B cell (primary cell): ENCODE results near the gene SLC7A6. TPM values are rescaled to one million over a fixed set of nuclear protein-coding genes. Genes with fewer than 3 reads are reported as not detected.

Experiments
- ATAC-seq: fragments of 200-7000 bp; cut with Tn5 transposase; one replicate; pipeline ENCODE4 v1.10.0; 2021; ENCODE audit warnings: low read depth, mild to moderate bottlenecking, moderate number of reproducible peaks, moderate library complexity
- CTCF ChIA-PET: fragments of 350-600 bp; sonication (Branson Sonifier 250); formaldehyde crosslinking; loops from one replicate; lab custom pipeline; 2021; ENCODE audit warnings: antibody characterized with exemption, inconsistent platforms; lab: Charles Lee
- POLR2A ChIA-PET: fragments of 350-600 bp; sonication (Branson Sonifier 250); formaldehyde crosslinking; loops from one replicate; lab custom pipeline; 2021; ENCODE audit warnings: antibody characterized with exemption; lab: Charles Lee
- DNase-seq: peaks from one replicate; pipeline ENCODE4 v3.0.0; 2013
- H2AFZ ChIP-seq: 2 replicates; pipeline ENCODE4 v1.6.1; 2012; ENCODE audit warnings: mild to moderate bottlenecking, low read depth, low read length; ENCODE audit not compliant: insufficient read depth, poor library complexity, severe bottlenecking
- H3K27ac ChIP-seq, 2 donors: 1 replicate in 1 of 2; 2 replicates in 1 of 2; pipeline ENCODE4 v1.5.1; 2012 to 2013; ENCODE audit warnings: low read length in 2 of 2, mild to moderate bottlenecking in 2 of 2, moderate library complexity in 1 of 2
- H3K27me3 ChIP-seq, 4 experiments: fragments of 200-600 bp in 1 of 4; sonication (generic) in 1 of 4; replicated peaks in 1 of 4; 1 replicate in 2 of 4; 2 replicates in 2 of 4; pipeline versions ENCODE4 v1.6.1 to v1.7.0; 2013 to 2016; ENCODE audit warnings: low read length in 3 of 4, mild to moderate bottlenecking in 2 of 4, mixed read lengths in 1 of 4, moderate library complexity in 1 of 4; ENCODE audit not compliant: insufficient read depth in 4 of 4, control insufficient read depth in 3 of 4; ENCODE audit errors: control extremely low read depth in 1 of 4
- H3K36me3 ChIP-seq, 2 experiments: replicated peaks in 1 of 2; 1 replicate in 1 of 2; 2 replicates in 1 of 2; pipeline versions ENCODE4 v1.6.1 to v1.7.1; 2013; ENCODE audit warnings: low read length in 1 of 2; ENCODE audit not compliant: insufficient read depth in 2 of 2, control insufficient read depth in 1 of 2; ENCODE audit errors: control extremely low read depth in 1 of 2, extremely low read depth in 1 of 2
- H3K4me1 ChIP-seq, 2 donors: fragments of 200-600 bp in 1 of 2; sonication (generic) in 1 of 2; 1 replicate in 1 of 2; 2 replicates in 1 of 2; pipeline versions ENCODE4 v1.5.1 to v1.6.1; 2013 to 2017; ENCODE audit warnings: low read length in 2 of 2; ENCODE audit not compliant: control insufficient read depth in 2 of 2, insufficient read depth in 2 of 2
- H3K4me2 ChIP-seq: replicated peaks from 2 replicates; pipeline ENCODE3; 2012; ENCODE audit warnings: mild to moderate bottlenecking, low read depth, low read length; ENCODE audit not compliant: poor library complexity, severe bottlenecking
- H3K4me3 ChIP-seq, 5 experiments: fragments of 200-600 bp in 1 of 5; sonication (generic) in 1 of 5; 1 replicate in 3 of 5; 2 replicates in 2 of 5; pipeline versions ENCODE4 v1.5.1 to v1.7.0; 2011 to 2016; ENCODE audit warnings: low read length in 4 of 5, mild to moderate bottlenecking in 4 of 5, low read depth in 2 of 5, control low read depth in 1 of 5, moderate library complexity in 1 of 5; ENCODE audit not compliant: insufficient read depth in 1 of 5; ENCODE audit errors: control extremely low read depth in 1 of 5, extremely low read depth in 1 of 5
- H3K79me2 ChIP-seq: fragments of 200-600 bp; sonication (generic); one replicate; pipeline ENCODE4 v1.6.0; 2016; ENCODE audit warnings: low read length; ENCODE audit not compliant: control insufficient read depth, insufficient read depth
- H3K9ac ChIP-seq: fragments of 200-600 bp; sonication (generic); 2 replicates; pipeline ENCODE4 v1.6.1; 2017; ENCODE audit warnings: mild to moderate bottlenecking, low read length, moderate library complexity
- H3K9me3 ChIP-seq, 3 donors: one replicate each; pipeline versions ENCODE4 v1.6.1 to v1.7.1; 2013; ENCODE audit warnings: low read length in 2 of 3; ENCODE audit not compliant: control insufficient read depth in 2 of 3, insufficient read depth in 1 of 3; ENCODE audit errors: control extremely low read depth in 1 of 3
- H4K20me1 ChIP-seq: 2 replicates; pipeline ENCODE4 v1.6.0; 2012; ENCODE audit warnings: mild to moderate bottlenecking, low read length; ENCODE audit not compliant: insufficient read depth, control insufficient read depth, poor library complexity, severe bottlenecking
- H3K27ac Mint-ChIP-seq: one replicate; pipeline ENCODE4 v1.8.0; 2021; ENCODE audit warnings: mixed read lengths
- H3K27me3 Mint-ChIP-seq: one replicate; pipeline ENCODE4 v1.8.0; 2021; ENCODE audit warnings: mixed read lengths
- H3K4me1 Mint-ChIP-seq: one replicate; pipeline ENCODE4 v1.8.0; 2021; ENCODE audit warnings: mixed read lengths
- H3K4me3 Mint-ChIP-seq: one replicate; pipeline ENCODE4 v1.8.0; 2021; ENCODE audit warnings: mixed read lengths
- H3K9me3 Mint-ChIP-seq: one replicate; pipeline ENCODE4 v1.8.0; 2022; ENCODE audit warnings: mixed read lengths; ENCODE audit not compliant: insufficient read depth
- EZH2 ChIP-seq: IDR thresholded peaks from 2 replicates; pipeline ENCODE4 v1.6.1; 2012; ENCODE audit warnings: borderline replicate concordance, low read depth, mild to moderate bottlenecking, moderate library complexity, low read length; ENCODE audit not compliant: insufficient read depth, poor library complexity, severe bottlenecking
- WGBS: methylation state at CpG from one replicate; pipeline ENCODE4 v1.1.5; 2013; ENCODE audit warnings: missing lambda C conversion rate; ENCODE audit not compliant: insufficient coverage; 5-methylcytosine and 5-hydroxymethylcytosine counted together
- intact Hi-C: fragments of 100-400 bp; cut with micrococcal nuclease; formaldehyde crosslinking; loops from one replicate; pipeline ENCODE4 v1.10.0; 2022
- polyA plus RNA-seq: library from polyadenylated mRNA; depleted of rRNA; stranded (reverse); fragments of >200 nt; gene quantifications from 2 replicates; pipeline ENCODE4 v1.2.3, GENCODE V29; 2012
- total RNA-seq, 2 donors: library from RNA; stranded (reverse); fragments of 120-200 nt in 1 of 2; gene quantifications; 1 replicate in 1 of 2; 2 replicates in 1 of 2; pipeline versions ENCODE4 v1.2.3 to v1.2.4, GENCODE V29; 2013 to 2022
- TF ChIP-seq, protein P1 (sequence below): fragments of 200-600 bp; IDR thresholded peaks from one replicate; pipeline ENCODE4 v1.8.0; 2022; ENCODE audit warnings: antibody characterized with exemption, mild to moderate bottlenecking

The SLC7A6 gene
- total and polyA plus RNA-seq, 2 donors (not counting 1 experiment from before 2014, with no cell fraction given), result 73.8 to 85.1 TPM

DNA sequence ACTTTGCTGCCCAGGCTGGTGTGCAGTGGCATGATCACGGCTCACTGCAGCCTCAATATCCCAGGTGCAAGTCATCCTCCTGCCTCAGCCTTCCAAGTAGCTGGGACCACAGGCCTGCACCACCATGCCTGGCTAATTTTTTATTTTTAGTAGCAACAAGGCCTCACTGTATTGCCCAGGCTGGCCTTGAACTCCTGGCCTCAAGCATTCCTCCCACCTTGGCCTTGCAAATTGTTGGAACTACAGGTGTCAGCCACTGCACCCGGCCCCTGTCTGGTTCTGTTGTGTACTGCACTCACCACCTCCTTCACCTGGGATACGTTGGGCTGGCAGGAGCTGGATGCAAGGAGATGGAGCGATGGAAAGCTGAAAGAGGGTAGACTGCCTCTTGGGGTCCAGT lies 10.6 kb upstream of the SLC7A6 start:
- peaks cover 30% of the 10 kb centered on the region for H3K4me1 Mint-ChIP-seq
- intact Hi-C loops, result no loop called here
- TF ChIP-seq EZH2, result no peak
- no peaks in the 10 kb centered on the region for H3K9me3 ChIP-seq
- no peak for DNase-seq
- H3K27me3 Mint-ChIP-seq, result no peaks in the 10 kb centered on the region
- H3K27me3 ChIP-seq, result no peaks in the 10 kb centered on the region
- H3K79me2 ChIP-seq, result peaks cover 10% of the 10 kb centered on the region
- POLR2A ChIA-PET, result interaction anchor here (0.5 kb wide), 1 partner anchor 255 kb away, joined by 5 read pairs; no protein-coding TSS in a partner anchor
- H3K4me2 ChIP-seq, result no peak overlapping the region
- no peak overlapping the region for H3K4me3 ChIP-seq
- CTCF ChIA-PET, result interaction anchor here (1.5 to 15.1 kb wide), 3 partner anchors 10 to 74 kb away, joined by 3 to 554 read pairs (median 8); partner anchors contain the start of genes PRMT7, SLC7A6 and SLC7A6OS
- H3K4me3 Mint-ChIP-seq, result no peak overlapping the region
- no peaks in the 10 kb centered on the region for H3K9me3 Mint-ChIP-seq
- H3K27ac Mint-ChIP-seq, result no peak overlapping the region
- H3K9ac ChIP-seq, result no peak overlapping the region
- no peak for ATAC-seq
- no peak overlapping the region for H3K27ac ChIP-seq
- WGBS, result 87% methylated on average over 4 of the region's 4 CpGs
- peaks cover 0 to 20% of the 10 kb centered on the region in 2 experiments for H3K36me3 ChIP-seq
- H3K4me1 ChIP-seq, result peaks cover 35 to 37% of the 10 kb centered on the region in 2 donors
- no peaks in the 10 kb centered on the region for H4K20me1 ChIP-seq
- no peak overlapping the region for H2AFZ ChIP-seq

DNA sequence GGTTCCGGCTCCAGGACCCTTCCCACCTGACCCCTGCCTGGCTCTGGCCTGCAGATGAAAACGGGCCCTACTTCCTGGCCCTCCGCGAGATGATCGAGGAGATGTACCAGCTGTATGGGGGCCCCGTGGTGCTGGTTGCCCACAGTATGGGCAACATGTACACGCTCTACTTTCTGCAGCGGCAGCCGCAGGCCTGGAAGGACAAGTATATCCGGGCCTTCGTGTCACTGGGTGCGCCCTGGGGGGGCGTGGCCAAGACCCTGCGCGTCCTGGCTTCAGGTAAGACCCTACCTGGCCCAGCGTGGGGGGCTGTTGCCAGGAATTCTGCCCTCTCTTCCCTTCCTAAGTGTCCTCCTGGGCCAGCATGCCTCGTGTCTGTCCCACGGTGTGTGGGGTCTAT lies 8.6 kb upstream of the SLC7A6 start:
- Histone ChIP-seq H3K36me3 (peaks cover 0 to 31% of the 10 kb centered on the region in 2 experiments), H3K79me2 (peaks cover 10% of the 10 kb centered on the region), H3K9me3 (no peaks in the 10 kb centered on the region), H3K4me3 (no peak overlapping the region), H3K4me2 (no peak overlapping the region), H3K4me1 (peaks cover 35 to 39% of the 10 kb centered on the region in 2 donors), H2AFZ (no peak overlapping the region), H3K27me3 (no peaks in the 10 kb centered on the region), H3K27ac (no peak overlapping the region), H3K9ac (no peak overlapping the region), H4K20me1 (no peaks in the 10 kb centered on the region)
- ATAC-seq (no peak), DNase-seq (no peak)
- Mint-ChIP-seq H3K4me1 (peaks cover 32% of the 10 kb centered on the region), H3K27ac (no peak overlapping the region), H3K4me3 (no peak overlapping the region), H3K9me3 (no peaks in the 10 kb centered on the region), H3K27me3 (no peaks in the 10 kb centered on the region)
- ChIA-PET POLR2A (no interaction called here), CTCF (interaction anchor here (1.0 to 15.1 kb wide), 3 partner anchors 8 to 72 kb away, joined by 4 to 554 read pairs (median 8); partner anchors contain the start of gene SLC7A6)
- intact Hi-C loops, result no loop called here
- TF ChIP-seq EZH2, result no peak
- TF ChIP-seq, protein P1, sequence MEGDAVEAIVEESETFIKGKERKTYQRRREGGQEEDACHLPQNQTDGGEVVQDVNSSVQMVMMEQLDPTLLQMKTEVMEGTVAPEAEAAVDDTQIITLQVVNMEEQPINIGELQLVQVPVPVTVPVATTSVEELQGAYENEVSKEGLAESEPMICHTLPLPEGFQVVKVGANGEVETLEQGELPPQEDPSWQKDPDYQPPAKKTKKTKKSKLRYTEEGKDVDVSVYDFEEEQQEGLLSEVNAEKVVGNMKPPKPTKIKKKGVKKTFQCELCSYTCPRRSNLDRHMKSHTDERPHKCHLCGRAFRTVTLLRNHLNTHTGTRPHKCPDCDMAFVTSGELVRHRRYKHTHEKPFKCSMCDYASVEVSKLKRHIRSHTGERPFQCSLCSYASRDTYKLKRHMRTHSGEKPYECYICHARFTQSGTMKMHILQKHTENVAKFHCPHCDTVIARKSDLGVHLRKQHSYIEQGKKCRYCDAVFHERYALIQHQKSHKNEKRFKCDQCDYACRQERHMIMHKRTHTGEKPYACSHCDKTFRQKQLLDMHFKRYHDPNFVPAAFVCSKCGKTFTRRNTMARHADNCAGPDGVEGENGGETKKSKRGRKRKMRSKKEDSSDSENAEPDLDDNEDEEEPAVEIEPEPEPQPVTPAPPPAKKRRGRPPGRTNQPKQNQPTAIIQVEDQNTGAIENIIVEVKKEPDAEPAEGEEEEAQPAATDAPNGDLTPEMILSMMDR, result no peak
- WGBS, result 98% methylated on average over 16 of the region's 18 CpGs
